HG03457 (cell line): ENCODE measurements around the gene ANKRD29.
"Not testable (repeated sequence)": the region's sequence is repeated elsewhere in the genome, so short reads cannot be mapped to it uniquely, and the experiment has no call there.

ENCODE experiments used
- ATAC-seq: cut with Tn5 transposase; IDR thresholded peaks from one replicate; pipeline ENCODE4 v1.9.1; 2021; ENCODE audit warnings: moderate number of reproducible peaks; ENCODE audit not compliant: unreplicated experiment

ANKRD29 gene

DNA sequence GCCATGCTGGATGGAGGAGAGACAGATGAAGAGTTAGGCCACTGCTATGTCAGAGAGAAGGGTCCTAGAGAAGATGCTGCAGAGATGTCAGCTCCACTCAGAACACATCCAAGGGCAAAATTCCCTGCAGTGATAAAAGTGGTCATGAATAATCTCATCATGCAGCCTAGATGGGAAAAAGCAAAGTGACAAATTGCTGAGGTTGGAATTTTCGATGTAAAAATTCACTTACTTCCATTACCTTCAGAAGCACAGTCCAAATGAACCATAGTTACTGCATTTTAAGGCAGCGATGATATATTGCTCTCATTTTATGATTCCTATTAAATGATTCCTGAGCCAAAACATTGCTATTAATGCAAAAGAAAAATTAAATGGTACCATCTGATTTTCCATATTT, 16.4 kb downstream of the ANKRD29 start:
- ATAC-seq, result no peak

DNA sequence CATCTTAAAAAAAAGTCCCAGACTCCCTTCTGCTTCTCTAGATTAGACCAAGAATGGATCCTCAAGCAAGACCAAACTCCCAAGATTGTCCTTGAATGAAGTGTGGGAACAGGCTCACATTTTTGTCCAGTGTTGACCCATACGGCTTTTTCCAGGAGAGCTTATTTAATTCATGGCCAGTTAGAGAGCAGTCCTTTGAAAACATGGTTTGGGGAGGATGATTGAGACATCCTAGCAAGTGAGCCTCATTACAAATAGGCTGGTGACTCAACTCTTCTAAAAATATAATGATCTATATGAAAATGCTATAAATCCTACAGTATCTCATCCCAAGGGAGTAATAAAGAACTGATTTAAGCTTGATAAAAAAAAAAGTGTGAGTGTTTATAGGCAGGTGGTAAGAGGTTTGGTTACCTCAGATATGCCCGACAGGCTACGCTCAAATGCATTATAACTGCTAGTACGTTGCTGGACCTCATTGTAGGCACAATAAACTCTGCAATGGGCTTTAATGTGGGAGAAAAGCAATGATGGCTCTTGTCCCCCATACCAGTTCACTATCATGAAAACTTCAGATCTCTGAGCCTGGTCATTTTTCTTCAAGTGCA, 17.0 kb downstream of the ANKRD29 start:
- ATAC-seq, result no peak

- no peak for ATAC-seq
Observed at GRCh38 chr18:23643815-23644490, 18.8 kb downstream of the ANKRD29 start.

DNA sequence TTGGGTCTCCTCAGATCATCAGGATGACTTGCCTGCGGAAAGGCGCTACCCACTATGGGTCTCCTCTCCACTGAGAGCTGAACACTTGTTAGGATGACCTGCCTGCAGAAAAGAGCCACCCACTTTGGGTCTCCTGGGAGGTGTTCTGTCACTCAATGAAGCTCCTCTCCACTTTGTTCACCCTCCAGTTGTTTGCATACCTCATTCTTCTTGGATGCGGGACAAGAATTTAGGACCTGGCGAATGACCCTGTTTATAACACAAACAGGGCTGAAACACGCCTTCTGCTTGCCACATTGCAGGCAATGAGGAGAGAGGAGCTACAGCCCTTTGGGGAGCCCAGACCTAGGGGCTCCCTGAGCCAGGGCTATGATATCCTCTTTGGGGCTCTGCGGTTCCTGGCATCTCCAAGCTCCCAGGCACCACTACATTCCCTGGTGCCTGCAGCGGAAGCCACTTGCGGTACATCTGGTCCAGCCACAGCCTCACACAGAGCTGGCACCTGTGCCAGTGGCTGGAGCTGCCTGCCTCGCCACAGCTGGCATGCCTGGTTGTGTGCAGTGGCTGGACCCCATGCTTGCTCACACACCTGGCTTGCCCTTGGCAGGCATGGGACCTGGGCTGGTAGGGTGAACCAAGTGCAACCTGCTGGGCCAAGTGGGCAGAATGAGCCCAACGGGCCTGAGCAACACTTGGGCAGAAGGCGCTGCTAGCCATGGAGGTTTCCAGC, 20.6 kb downstream of the ANKRD29 start:
- ATAC-seq, result no peak

DNA sequence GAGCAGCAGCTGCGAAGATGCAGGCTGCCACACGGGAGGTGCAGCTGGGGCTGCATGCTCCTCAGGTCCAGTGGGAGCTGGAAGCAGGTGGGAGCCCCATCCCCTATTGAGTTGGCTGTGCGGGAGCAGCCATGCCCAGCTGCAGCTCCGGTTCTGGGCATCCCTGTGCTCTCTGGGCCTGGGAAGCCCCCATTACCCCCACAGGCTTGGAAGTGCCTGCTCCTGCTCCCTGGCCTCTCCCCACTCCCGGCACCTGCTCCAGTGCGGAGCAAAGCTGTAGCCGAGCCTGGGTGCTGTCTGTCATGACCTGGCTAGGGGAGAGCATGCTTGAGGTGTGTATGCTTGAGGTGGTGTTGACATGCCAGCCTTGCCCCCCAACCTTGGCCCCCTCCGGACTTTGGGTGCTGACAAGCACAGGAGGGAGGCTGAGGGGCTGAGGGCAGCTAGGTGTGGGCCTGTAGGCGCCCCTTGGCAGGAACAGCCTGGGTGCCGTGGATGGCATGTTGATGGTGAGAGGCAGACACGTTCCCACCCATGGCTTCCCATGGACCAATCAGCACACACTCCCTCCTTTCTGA, 21.5 kb downstream of the ANKRD29 start:
- no peak for ATAC-seq

DNA sequence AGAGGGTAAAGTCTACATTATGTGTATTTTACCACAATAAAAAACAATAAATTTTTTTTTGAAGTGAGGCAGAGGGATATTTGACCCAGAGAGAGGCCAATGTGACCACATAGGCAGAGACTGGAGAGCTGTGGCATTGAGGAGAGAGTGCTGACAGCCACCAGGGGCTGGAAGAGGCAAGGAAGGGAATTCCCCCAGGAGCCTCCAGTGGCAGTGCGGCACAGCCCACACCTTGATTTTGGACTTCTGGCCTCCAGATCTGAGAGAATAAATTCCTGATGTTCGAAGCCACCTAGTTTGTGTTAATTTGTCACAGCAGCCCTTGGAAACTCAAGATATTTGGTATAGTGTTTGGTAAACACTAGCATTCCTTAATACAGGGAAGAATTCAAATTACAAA, 22.7 kb downstream of the ANKRD29 start:
- ATAC-seq, result no peak

DNA sequence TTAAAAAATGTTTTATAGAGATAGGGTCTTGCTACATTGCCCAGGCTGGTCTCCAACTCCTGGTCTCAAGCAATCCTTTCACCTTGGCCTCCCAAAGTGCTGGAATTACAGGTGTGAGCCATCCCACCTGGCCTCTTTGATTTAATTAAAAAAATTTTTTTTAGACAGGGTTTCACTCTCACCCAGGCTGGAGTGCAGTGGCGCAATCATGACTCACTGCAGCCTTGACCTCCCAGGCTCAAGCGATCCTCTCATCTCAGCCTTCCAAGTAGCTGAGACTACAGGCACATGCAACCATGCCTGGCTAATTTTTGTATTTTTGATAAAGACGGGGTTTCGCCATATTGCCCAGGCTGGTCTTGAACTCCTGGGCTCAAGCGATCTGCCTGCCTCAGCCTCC, 26.3 kb downstream of the ANKRD29 start:
- not testable (repeated sequence) for ATAC-seq

DNA sequence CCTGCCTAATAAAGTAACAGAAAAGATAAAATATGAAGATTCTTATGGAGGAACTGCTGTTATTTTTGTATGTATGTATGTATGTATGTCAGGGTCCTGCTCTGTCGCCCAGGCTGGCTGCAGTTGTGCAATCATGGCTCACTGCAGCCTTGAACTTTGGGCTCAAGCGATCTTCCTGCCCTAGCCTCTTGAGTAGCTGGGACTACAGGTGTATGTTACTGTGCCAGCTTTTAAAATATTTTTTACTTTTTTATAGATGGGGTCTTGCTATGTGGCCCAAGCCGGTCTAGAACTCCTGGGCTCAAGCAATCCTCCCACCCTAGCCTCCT, 26.7 kb downstream of the ANKRD29 start:
- ATAC-seq, result no peak

DNA sequence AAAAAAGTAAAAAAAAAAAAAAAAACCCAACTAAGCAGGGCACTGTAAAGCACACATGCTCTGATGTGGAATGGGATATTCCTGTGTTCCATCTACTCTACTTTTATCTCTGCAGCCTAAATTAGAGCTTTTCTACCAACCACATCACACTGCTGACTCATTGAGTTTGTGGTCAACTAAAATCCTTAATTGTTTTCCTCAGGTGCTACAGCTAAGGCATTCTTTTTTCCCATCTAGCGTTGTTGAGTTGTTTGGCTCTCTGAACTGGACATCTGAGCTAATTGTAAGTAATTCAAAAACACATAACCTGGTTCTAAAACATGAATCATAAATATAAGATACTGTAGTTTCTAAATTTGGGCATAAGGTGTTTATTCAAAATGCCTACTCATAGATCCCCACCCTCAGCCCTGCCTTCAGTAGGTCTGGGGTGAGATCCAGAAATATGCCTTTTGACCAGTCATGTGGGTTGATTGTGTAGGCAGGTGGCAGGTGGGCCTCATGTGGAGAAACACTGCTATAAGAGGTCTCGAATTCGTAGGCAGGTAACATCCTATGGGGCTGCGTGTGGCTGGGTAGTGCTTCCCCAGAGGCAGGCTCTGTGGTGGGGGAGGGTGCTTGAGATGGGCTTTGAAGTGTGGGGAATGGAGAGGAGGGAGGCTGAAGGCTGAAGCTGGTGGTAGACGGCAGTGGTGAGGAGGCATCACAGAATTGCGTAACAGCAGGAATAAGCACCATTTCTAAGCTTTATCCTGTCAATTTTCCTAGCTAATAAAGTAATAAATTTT, 27.2 kb downstream of the ANKRD29 start:
- ATAC-seq, result no peak

DNA sequence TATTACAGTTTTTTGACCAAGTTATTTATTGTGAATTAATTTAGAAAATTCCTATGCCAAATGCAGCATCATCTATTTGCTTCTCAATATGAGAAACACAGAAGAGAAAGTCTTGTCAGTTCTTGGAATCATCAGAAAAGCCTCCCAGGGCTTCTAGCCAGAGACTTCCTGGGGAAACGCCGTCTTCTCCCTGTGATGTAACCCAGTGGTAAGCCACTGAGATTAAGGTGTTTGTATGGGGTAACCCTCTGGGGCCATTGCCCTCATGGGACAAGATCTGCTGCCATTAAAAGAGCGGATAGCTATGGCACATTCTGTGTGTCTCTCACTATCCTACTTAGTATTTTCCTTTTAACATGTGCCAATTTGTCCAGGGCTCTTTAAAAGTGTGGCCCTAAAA, 28.0 kb downstream of the ANKRD29 start:
- no peak for ATAC-seq

DNA sequence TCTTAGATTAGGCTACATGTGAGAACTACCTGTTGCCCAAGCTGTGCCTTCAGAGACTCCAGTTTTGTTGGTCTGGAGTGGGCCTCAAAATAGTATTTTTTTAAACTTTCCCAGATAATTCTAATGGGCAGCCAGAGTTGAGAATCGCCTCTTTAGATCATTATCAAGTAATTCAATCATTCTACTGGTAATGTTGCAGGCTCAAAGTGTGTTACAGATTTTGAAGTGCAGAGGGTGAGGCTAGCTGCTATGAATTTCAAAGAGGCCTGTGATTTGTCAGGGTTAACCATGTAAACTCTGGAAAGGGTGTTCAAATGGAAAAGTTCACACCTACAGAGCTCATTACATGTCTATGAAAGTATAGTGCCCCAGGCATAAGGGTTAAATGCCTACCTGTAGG, 30.1 kb downstream of the ANKRD29 start:
- ATAC-seq, result no peak

DNA sequence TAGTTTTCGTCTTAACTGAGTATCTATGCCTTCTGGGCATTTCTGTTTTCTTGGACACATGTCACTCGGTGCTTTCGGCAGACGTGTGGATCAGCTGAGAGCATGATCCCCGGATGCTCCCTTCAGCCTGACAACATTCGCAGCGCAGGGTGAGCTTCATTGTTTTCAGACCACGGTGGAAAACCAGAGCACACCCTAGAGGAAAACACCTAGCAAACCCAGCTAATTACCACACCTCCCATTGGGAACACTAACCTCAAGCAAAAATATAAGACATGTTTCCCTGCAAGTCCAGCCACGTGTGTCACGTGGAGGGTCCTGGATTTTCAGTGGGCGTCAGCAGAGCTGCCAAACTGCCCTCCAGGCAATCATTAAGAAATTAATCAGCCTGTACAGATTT, 31.0 kb downstream of the ANKRD29 start:
- ATAC-seq, result no peak

DNA sequence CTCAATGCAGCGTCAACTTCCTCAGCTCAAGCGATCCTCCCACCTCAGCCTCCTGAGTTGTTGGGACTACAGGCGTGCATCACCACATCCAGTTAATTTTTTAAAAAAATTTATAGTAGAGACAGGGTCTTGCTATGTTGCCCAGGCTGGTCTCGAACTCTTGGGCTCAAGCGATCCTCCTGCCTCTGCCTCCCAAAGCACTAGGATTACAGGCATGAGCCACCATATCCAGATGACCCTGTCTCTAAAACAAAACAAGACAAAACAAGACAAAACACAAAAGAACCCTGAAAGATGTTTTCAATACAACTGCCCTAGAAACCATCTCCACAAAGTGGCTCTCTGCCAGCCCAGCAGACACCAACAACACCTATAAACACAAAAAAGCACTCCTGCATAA, 31.4 kb downstream of the ANKRD29 start:
- no peak for ATAC-seq

- peak; percentile 93 for ATAC-seq
Observed at GRCh38 chr18:23629444-23629946, 33.2 kb downstream of the ANKRD29 start.

DNA sequence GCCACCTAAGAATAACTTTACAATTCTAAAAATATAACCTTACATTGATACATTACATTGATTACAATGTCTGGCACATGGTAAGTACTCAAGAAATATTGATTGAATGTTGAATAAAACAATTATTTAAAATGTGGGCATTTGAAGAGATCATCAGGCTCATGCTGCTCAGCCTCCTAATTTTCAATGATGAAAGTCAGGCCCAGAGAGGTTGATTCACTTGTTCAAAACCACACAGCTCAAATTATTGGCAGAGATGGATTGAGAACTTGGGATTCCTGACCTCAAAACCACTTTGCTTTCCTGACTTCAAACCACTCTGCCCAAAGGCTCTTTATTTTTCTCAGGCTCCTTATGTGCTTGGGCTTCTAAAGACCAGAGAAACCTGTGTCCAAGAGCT, 34.7 kb downstream of the ANKRD29 start:
- no peak for ATAC-seq

DNA sequence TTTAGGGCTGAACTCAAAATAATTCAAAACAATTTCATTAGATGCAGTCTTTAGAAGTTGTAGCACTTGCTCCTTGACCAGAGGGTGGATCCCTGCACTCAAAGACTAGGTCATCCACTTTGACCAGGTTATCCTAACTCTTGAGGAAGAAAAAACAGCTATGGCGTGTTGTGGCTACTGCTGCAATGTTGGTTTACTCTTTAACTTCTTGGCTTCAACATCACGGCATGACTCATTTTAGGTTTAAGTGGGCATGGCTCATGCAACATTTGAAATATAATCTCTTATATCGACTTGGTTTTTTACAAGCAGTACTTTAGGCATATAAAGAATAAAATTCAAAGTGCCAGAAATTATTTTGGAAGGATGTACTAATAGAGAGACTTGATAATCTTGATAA, 35.4 kb downstream of the ANKRD29 start:
- ATAC-seq, result no peak

- ATAC-seq, result no peak
Observed at GRCh38 chr18:23626451-23627279, 36.0 kb downstream of the ANKRD29 start.

DNA sequence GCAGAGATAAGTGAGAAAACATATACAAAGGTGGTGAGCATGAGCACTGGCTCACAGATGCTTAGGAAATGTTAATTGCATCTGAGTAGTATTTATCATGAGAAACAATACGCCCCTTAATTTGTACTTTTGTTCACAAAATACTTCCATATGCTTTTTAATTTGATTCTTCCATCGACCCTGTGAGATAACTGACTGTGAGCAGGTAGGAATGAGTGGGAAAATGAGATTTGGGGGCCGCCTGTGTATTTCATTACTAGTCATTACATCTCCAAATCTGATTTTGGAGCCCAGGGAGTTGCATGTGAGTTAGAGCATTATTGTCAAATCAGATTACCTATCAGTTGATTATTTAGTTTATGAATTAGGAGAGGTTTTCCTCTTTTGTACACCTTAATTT, 39.7 kb downstream of the ANKRD29 start:
- ATAC-seq, result no peak

GRCh38 chr18:23619388-23619881, 43.3 kb downstream of the ANKRD29 start:
- ATAC-seq, result no peak

- ATAC-seq, result no peak
Observed at GRCh38 chr18:23618862-23619387, 43.8 kb downstream of the ANKRD29 start.
